ENCODE measurements around the gene WDFY1. TPM values are rescaled to one million over a fixed set of nuclear protein-coding genes. Genes with fewer than 3 reads are reported as not detected.

The WDFY1 gene
- polyA plus RNA-seq, 3 donors = 31.7 to 59.8 (median 40.7) TPM

DNA sequence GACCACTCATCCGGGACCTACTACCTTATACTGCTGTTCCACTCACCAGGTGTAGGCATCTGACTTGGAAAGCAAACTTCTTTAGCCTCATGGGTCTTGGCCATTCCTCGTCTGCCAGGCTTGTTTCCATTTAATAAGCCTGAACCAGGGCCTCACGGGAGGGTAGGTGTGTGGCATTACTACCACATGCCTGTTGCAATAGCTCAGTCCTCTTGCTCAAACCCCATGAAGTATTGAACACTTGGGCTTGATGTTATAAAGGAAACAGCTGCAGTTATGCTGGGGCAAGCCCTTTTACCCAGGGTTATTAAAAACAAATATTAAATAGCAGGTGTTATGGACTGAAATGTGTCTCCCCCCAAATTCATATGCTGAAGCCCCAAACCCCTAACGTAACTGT is 33.3 kb upstream of the WDFY1 start:
- 38% methylated on average over 3 of the region's 4 CpGs for WGBS (ENCODE audit: insufficient coverage)
- H3K9me3 ChIP-seq (replicated peaks in 1 of 2; ENCODE audit: control insufficient read depth in 1 of 2, insufficient read depth in 1 of 2, low read length in 2 of 2) = no peaks in the 10 kb centered on the region
- no peaks in the 10 kb centered on the region for H3K9me3 Mint-ChIP-seq
- H3K9ac ChIP-seq (ENCODE audit: insufficient read depth, low read length, poor library complexity, severe bottlenecking) = no peak overlapping the region
- H2AFZ ChIP-seq (ENCODE audit: insufficient read depth, low read depth, low read length, poor library complexity, severe bottlenecking) = no peak overlapping the region
- H3K27me3 ChIP-seq (ENCODE audit: control insufficient read depth in 2 of 2, insufficient read depth in 2 of 2, low read length in 2 of 2) = no peaks in the 10 kb centered on the region
- no peak overlapping the region for H3K4me3 Mint-ChIP-seq
- H3K4me2 ChIP-seq (replicated peaks; ENCODE audit: extremely low read depth, low read length, poor library complexity, severe bottlenecking) = no peak overlapping the region
- H3K27ac Mint-ChIP-seq = no peak overlapping the region
- H3K36me3 Mint-ChIP-seq = no peaks in the 10 kb centered on the region
- H3K36me3 ChIP-seq (replicated peaks in 1 of 2; ENCODE audit: control insufficient read depth in 1 of 2, insufficient read depth in 2 of 2, low read length in 2 of 2) = no peaks in the 10 kb centered on the region
- H3K4me3 ChIP-seq (replicated peaks in 1 of 3; ENCODE audit: low read depth in 2 of 3, low read length in 3 of 3) = no peak overlapping the region
- no peaks in the 10 kb centered on the region for H4K20me1 ChIP-seq (ENCODE audit: insufficient read depth, low read length)
- DNase-seq = no peak
- H3K27ac ChIP-seq (ENCODE audit: low read depth in 1 of 2, low read length in 2 of 2) = no peak overlapping the region
- TF ChIP-seq, protein P1, sequence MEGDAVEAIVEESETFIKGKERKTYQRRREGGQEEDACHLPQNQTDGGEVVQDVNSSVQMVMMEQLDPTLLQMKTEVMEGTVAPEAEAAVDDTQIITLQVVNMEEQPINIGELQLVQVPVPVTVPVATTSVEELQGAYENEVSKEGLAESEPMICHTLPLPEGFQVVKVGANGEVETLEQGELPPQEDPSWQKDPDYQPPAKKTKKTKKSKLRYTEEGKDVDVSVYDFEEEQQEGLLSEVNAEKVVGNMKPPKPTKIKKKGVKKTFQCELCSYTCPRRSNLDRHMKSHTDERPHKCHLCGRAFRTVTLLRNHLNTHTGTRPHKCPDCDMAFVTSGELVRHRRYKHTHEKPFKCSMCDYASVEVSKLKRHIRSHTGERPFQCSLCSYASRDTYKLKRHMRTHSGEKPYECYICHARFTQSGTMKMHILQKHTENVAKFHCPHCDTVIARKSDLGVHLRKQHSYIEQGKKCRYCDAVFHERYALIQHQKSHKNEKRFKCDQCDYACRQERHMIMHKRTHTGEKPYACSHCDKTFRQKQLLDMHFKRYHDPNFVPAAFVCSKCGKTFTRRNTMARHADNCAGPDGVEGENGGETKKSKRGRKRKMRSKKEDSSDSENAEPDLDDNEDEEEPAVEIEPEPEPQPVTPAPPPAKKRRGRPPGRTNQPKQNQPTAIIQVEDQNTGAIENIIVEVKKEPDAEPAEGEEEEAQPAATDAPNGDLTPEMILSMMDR (IDR thresholded peaks at IDR 0.05) = no peak
- H3K4me1 Mint-ChIP-seq = no peaks in the 10 kb centered on the region
- no peaks in the 10 kb centered on the region for H3K4me1 ChIP-seq (ENCODE audit: control insufficient read depth in 1 of 2, insufficient read depth in 2 of 2, low read length in 2 of 2)
- H3K27me3 Mint-ChIP-seq (ENCODE audit: low read depth in 3 of 3) = peaks cover 0 to 2% (median 0%) of the 10 kb centered on the region in 3 donors
- no peaks in the 10 kb centered on the region for H3K79me2 ChIP-seq (ENCODE audit: insufficient read depth, low read length)
- intact Hi-C loops (cut with micrococcal nuclease) = no loop called here

DNA sequence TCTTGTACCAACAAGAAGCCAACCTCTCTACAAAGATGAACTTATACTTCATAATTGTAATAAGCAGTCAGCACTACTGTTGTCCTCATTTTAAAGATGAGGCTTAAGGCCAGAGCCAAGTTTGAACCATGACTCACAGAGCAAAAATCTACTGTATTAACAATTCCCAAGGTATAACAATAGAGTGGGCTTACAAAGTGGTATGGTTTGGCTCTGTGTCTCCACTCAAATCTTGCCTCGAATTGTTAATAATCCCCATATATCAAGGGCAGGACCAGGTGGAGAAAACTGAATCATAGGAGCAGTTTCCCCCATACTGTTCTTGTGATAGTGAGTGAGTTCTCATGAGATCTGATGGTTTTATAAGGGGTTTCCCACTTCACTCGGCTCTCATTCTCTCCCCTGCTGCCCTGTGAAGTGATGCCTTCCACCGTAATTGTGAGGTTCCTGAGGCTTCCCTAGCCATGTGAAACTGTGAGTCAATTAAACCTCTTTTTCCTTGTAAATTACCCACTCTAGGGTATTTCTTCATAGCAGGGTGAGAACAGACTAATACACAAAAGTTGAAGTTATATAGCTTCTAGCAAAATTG is 31.6 kb upstream of the WDFY1 start:
- Histone ChIP-seq H3K4me3 (replicated peaks in 1 of 3; ENCODE audit: low read depth in 2 of 3, low read length in 3 of 3) (no peak overlapping the region), H3K9ac (ENCODE audit: insufficient read depth, low read length, poor library complexity, severe bottlenecking) (no peak overlapping the region), H3K27me3 (ENCODE audit: control insufficient read depth in 2 of 2, insufficient read depth in 2 of 2, low read length in 2 of 2) (no peaks in the 10 kb centered on the region), H3K27ac (ENCODE audit: low read depth in 1 of 2, low read length in 2 of 2) (no peak overlapping the region), H3K79me2 (ENCODE audit: insufficient read depth, low read length) (no peaks in the 10 kb centered on the region), H2AFZ (ENCODE audit: insufficient read depth, low read depth, low read length, poor library complexity, severe bottlenecking) (no peak overlapping the region), H3K9me3 (replicated peaks in 1 of 2; ENCODE audit: control insufficient read depth in 1 of 2, insufficient read depth in 1 of 2, low read length in 2 of 2) (no peaks in the 10 kb centered on the region), H3K36me3 (replicated peaks in 1 of 2; ENCODE audit: control insufficient read depth in 1 of 2, insufficient read depth in 2 of 2, low read length in 2 of 2) (peaks cover 0 to 15% of the 10 kb centered on the region in 2 donors), H3K4me2 (replicated peaks; ENCODE audit: extremely low read depth, low read length, poor library complexity, severe bottlenecking) (no peak overlapping the region), H4K20me1 (ENCODE audit: insufficient read depth, low read length) (no peaks in the 10 kb centered on the region), H3K4me1 (ENCODE audit: control insufficient read depth in 1 of 2, insufficient read depth in 2 of 2, low read length in 2 of 2) (no peaks in the 10 kb centered on the region)
- H3K27me3 Mint-ChIP-seq (ENCODE audit: low read depth in 3 of 3) = peaks cover 0 to 2% (median 0%) of the 10 kb centered on the region in 3 donors
- no peaks in the 10 kb centered on the region for H3K4me1 Mint-ChIP-seq
- H3K36me3 Mint-ChIP-seq = peaks cover 2 to 6% of the 10 kb centered on the region in 2 donors
- WGBS (ENCODE audit: insufficient coverage) = no CpG with 5 or more reads among the region's 3 CpGs
- no peak overlapping the region for H3K27ac Mint-ChIP-seq
- no peak overlapping the region for H3K4me3 Mint-ChIP-seq
- no peaks in the 10 kb centered on the region for H3K9me3 Mint-ChIP-seq
- intact Hi-C loops (cut with micrococcal nuclease) = no loop called here
- TF ChIP-seq, protein P1 (IDR thresholded peaks at IDR 0.05) = no peak
- no peak for DNase-seq
